LoVo (cell line): ENCODE results near the gene NTPCR.
"Not testable (repeated sequence)": the region's sequence is repeated elsewhere in the genome, so short reads cannot be mapped to it uniquely, and the experiment has no call there.

ENCODE experiments used
- DNase-seq: peaks from one replicate; pipeline ENCODE4 v3.0.0-alpha.2; 2016; ENCODE audit warnings: low spot score

Gene NTPCR

GRCh38 chr1:232984577-232985425 is 34.4 kb downstream of the NTPCR start:
- no peak for DNase-seq

GRCh38 chr1:232985882-232986526 is 35.6 kb downstream of the NTPCR start:
- no peak for DNase-seq

GRCh38 chr1:232986527-232986922 is 36.1 kb downstream of the NTPCR start:
- DNase-seq, result no peak

- no peak for DNase-seq
Observed at GRCh38 chr1:232987046-232987773, 36.8 kb downstream of the NTPCR start.

- DNase-seq, result no peak
Observed at GRCh38 chr1:232987774-232988140, 37.3 kb downstream of the NTPCR start.

- DNase-seq, result peak; percentile 2
Observed at GRCh38 chr1:232988572-232989040, 38.2 kb downstream of the NTPCR start.

GRCh38 chr1:232990176-232991128 is 40.0 kb downstream of the NTPCR start:
- DNase-seq, result no peak

- no peak for DNase-seq
Observed at GRCh38 chr1:232991238-232991637, 40.8 kb downstream of the NTPCR start.

- no peak for DNase-seq
Observed at GRCh38 chr1:232992227-232992626, 41.8 kb downstream of the NTPCR start.

- no peak for DNase-seq
Observed at GRCh38 chr1:232993555-232993954, 43.1 kb downstream of the NTPCR start.

GRCh38 chr1:232995189-232995588 is 44.8 kb downstream of the NTPCR start:
- DNase-seq, result no peak

GRCh38 chr1:232996143-232996542 is 45.7 kb downstream of the NTPCR start:
- DNase-seq, result no peak

- DNase-seq, result no peak
Observed at GRCh38 chr1:232998138-232998537, 47.7 kb downstream of the NTPCR start.

- no peak for DNase-seq
Observed at GRCh38 chr1:232998646-232999045, 48.2 kb downstream of the NTPCR start.

GRCh38 chr1:232999956-233000625 is 49.7 kb downstream of the NTPCR start:
- DNase-seq, result no peak

- not testable (repeated sequence) for DNase-seq
Observed at GRCh38 chr1:233003638-233004037, 53.2 kb downstream of the NTPCR start.

GRCh38 chr1:233004451-233004850 is 54.0 kb downstream of the NTPCR start:
- DNase-seq, result no peak

- no peak for DNase-seq
Observed at GRCh38 chr1:233005156-233005555, 54.7 kb downstream of the NTPCR start.

GRCh38 chr1:233005703-233006102 is 55.3 kb downstream of the NTPCR start:
- DNase-seq, result no peak

- DNase-seq, result no peak
Observed at GRCh38 chr1:233006108-233006507, 55.7 kb downstream of the NTPCR start.

GRCh38 chr1:233006541-233006973 is 56.1 kb downstream of the NTPCR start:
- no peak for DNase-seq
